GM23248 (cell line): ENCODE measurements around the gene DIABLO.

Experiments
- EZH2 ChIP-seq: fragments of 200-600 bp; sonication (generic); IDR thresholded peaks from 2 replicates; pipeline ENCODE4 v1.6.1; 2018; ENCODE audit warnings: antibody characterized with exemption, mild to moderate bottlenecking; ENCODE audit not compliant: insufficient read depth, poor library complexity, severe bottlenecking
- EZH2phosphoT487 ChIP-seq: fragments of 200-600 bp; sonication (generic); IDR thresholded peaks from 2 replicates; pipeline ENCODE4 v1.6.1; 2018; ENCODE audit warnings: antibody characterized with exemption, moderate library complexity, mild to moderate bottlenecking, low read depth; ENCODE audit not compliant: insufficient read depth

DNA sequence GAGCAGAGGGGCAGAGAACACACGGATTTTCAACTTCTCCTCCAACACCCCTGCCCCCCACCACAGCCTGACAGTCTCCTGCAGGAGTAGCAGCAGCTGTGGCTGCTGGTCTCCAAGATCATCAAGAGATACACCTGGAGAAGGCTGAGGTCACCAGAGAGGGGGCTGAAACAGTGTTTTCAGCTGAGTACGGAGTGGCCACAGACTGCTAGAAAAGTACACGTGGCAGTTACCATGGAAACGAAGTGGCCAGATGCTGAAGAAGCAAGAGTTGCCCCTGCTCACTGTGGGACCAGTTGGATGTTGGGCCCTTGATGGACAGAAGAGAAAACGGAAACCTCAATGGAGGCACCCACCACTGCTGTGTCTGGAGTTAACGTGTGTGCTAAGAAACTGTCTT is 4.9 kb upstream of the DIABLO start:
- TF ChIP-seq EZH2: no peak
- TF ChIP-seq EZH2phosphoT487: no peak
